Measurements from ENCODE around the gene PSMB2. TPM values are rescaled to one million over a fixed set of nuclear protein-coding genes. Genes with fewer than 3 reads are reported as not detected.

PSMB2 gene
- polyA plus RNA-seq, 2 of the 4 experiments (the other 2 are of a cell fraction) = 84.6 to 88.3 TPM

- FAIRE-seq (no peak), ATAC-seq (no peak), DNase-seq (ENCODE audit: low read depth in 1 of 2, low spot score in 1 of 2) (no peak)
- Histone ChIP-seq H3K4me2 (no peak overlapping the region), H3K27ac (no peak overlapping the region), H3K4me1 (no peaks in the 10 kb centered on the region), H3K9me3 (no peaks in the 10 kb centered on the region), H3K4me3 (no peak overlapping the region)
- WGBS (ENCODE audit: missing lambda C conversion rate) = 28% methylated on average over 2 of the region's 2 CpGs
- POLR2A ChIA-PET = no interaction called here
- CTCF ChIA-PET = interaction anchor here (1.5 kb wide), 1 partner anchor 16 kb away, joined by 5 read pairs; no protein-coding TSS in a partner anchor
- TF ChIP-seq RAD21 (conservative IDR thresholded peaks at IDR 0.05 in 1 of 2, IDR thresholded peaks at IDR 0.05 in 1 of 2) = no peak
- no peak for TF ChIP-seq ZNF302 (CRISPR knock-in tag; IDR thresholded peaks at IDR 0.05)
- no peak for TF ChIP-seq JUNB (IDR thresholded peaks at IDR 0.05)
- TF ChIP-seq, protein P1, sequence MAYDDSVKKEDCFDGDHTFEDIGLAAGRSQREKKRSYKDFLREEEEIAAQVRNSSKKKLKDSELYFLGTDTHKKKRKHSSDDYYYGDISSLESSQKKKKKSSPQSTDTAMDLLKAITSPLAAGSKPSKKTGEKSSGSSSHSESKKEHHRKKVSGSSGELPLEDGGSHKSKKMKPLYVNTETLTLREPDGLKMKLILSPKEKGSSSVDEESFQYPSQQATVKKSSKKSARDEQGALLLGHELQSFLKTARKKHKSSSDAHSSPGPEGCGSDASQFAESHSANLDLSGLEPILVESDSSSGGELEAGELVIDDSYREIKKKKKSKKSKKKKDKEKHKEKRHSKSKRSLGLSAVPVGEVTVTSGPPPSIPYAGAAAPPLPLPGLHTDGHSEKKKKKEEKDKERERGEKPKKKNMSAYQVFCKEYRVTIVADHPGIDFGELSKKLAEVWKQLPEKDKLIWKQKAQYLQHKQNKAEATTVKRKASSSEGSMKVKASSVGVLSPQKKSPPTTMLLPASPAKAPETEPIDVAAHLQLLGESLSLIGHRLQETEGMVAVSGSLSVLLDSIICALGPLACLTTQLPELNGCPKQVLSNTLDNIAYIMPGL (CRISPR knock-in tag; IDR thresholded peaks at IDR 0.05; ENCODE audit: borderline replicate concordance) = no peak
- TF ChIP-seq, protein P2, sequence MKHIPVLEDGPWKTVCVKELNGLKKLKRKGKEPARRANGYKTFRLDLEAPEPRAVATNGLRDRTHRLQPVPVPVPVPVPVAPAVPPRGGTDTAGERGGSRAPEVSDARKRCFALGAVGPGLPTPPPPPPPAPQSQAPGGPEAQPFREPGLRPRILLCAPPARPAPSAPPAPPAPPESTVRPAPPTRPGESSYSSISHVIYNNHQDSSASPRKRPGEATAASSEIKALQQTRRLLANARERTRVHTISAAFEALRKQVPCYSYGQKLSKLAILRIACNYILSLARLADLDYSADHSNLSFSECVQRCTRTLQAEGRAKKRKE (CRISPR knock-in tag; IDR thresholded peaks at IDR 0.05; ENCODE audit: low read depth) = no peak
- TF ChIP-seq, protein P3, sequence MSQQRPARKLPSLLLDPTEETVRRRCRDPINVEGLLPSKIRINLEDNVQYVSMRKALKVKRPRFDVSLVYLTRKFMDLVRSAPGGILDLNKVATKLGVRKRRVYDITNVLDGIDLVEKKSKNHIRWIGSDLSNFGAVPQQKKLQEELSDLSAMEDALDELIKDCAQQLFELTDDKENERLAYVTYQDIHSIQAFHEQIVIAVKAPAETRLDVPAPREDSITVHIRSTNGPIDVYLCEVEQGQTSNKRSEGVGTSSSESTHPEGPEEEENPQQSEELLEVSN (IDR thresholded peaks at IDR 0.05; ENCODE audit: borderline replicate concordance, low read depth) = no peak
- no peak for TF ChIP-seq BHLHE40 (IDR thresholded peaks at IDR 0.05; ENCODE audit: low read depth, low read length)
Observed at GRCh38 chr1:35661474-35661795, 20.1 kb upstream of the PSMB2 start.

DNA sequence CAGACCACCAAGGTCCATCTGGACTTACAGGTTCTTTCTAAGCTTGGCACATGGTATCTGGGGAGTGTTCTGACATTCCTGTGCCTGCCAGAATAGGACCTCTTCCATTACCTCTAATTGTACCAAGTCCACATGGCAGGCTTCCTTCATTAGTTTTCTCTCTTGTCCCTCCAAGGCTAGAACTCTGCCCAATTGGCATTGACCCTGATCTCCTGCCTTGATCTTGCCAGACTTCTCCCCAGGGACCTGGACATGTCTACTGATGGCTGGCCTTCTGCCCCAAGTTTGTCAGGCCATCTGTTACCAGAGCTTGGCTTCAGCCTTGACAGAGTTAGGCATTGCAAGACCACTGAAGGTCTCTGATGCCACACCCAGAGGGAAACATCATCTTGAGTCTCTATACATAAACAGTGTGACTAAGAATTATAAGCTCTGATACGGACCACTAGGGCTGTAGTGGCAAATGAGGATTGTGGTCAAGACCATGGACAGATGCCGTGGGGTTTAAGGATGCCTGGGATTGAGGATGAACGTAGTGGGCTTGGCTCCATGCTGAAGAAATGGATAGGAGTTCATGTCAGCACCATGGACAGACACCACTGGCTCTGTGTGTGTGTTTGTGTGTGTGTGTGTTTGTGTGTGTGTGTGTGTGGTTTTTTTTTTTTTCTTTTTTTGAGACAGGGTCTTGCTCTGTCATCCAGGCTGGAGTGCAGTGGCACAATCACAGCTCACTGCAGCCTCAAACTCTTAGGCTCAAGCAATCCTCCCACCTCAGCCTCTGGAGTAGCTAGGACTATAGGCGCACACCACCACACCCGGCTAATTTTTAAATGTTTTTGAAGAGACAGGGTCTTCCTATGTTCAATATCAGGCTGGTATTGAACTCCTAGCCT is 19.5 kb upstream of the PSMB2 start:
- no peaks in the 10 kb centered on the region for H3K9me3 ChIP-seq
- peak in 1 of 2 experiments; percentile 20 for DNase-seq (ENCODE audit: low read depth in 1 of 2, low spot score in 1 of 2)
- ChIA-PET CTCF (interaction anchor here (1.5 kb wide), 1 partner anchor 15 kb away, joined by 5 read pairs; no protein-coding TSS in a partner anchor), POLR2A (no interaction called here)
- H3K4me1 ChIP-seq = no peaks in the 10 kb centered on the region
- 42% methylated on average over 5 of the region's 5 CpGs for WGBS (ENCODE audit: missing lambda C conversion rate)
- FAIRE-seq = no peak
- H3K27ac ChIP-seq = no peak overlapping the region
- no peak overlapping the region for H3K4me2 ChIP-seq
- no peak for ATAC-seq
- H3K4me3 ChIP-seq = no peak overlapping the region
- TF ChIP-seq EHMT2 (IDR thresholded peaks at IDR 0.05; ENCODE audit: low read depth) (0 out of 2 replicates have a peak, but pooled peaks have one; percentile 26), HOXB13 (CRISPR knock-in tag; IDR thresholded peaks at IDR 0.05; ENCODE audit: low read depth) (no peak)
- TF ChIP-seq, protein P4, sequence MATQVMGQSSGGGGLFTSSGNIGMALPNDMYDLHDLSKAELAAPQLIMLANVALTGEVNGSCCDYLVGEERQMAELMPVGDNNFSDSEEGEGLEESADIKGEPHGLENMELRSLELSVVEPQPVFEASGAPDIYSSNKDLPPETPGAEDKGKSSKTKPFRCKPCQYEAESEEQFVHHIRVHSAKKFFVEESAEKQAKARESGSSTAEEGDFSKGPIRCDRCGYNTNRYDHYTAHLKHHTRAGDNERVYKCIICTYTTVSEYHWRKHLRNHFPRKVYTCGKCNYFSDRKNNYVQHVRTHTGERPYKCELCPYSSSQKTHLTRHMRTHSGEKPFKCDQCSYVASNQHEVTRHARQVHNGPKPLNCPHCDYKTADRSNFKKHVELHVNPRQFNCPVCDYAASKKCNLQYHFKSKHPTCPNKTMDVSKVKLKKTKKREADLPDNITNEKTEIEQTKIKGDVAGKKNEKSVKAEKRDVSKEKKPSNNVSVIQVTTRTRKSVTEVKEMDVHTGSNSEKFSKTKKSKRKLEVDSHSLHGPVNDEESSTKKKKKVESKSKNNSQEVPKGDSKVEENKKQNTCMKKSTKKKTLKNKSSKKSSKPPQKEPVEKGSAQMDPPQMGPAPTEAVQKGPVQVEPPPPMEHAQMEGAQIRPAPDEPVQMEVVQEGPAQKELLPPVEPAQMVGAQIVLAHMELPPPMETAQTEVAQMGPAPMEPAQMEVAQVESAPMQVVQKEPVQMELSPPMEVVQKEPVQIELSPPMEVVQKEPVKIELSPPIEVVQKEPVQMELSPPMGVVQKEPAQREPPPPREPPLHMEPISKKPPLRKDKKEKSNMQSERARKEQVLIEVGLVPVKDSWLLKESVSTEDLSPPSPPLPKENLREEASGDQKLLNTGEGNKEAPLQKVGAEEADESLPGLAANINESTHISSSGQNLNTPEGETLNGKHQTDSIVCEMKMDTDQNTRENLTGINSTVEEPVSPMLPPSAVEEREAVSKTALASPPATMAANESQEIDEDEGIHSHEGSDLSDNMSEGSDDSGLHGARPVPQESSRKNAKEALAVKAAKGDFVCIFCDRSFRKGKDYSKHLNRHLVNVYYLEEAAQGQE (IDR thresholded peaks at IDR 0.05) = peak; percentile 85
- TF ChIP-seq, protein P2 (CRISPR knock-in tag; IDR thresholded peaks at IDR 0.05; ENCODE audit: low read depth) = no peak

DNA sequence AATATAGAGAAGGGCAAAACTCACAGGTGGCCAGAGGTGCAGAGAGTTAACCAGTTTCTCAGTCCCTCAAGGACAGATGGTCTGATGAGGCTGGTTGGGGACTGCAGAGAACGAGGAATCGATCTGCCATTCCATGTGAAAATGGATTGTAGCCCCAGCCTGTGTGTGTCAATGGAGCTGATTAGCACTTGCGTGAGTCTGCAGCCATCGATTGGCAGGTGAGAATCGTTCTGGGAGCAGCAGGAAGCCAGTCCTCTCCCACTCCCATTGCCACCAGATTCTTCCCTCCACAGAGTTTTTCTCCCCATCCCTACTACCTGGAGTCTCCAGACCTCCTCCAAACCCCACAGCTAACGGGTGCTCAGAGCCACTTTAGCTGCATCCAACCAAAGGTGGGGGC is 18.3 kb upstream of the PSMB2 start:
- WGBS (ENCODE audit: missing lambda C conversion rate) = 19% methylated on average over 6 of the region's 6 CpGs
- no peak for FAIRE-seq
- ATAC-seq = no peak
- POLR2A ChIA-PET = no interaction called here
- TF ChIP-seq TP53 (CRISPR knock-in tag; IDR thresholded peaks at IDR 0.05) (no peak), HOXA7 (CRISPR knock-in tag; IDR thresholded peaks at IDR 0.05) (no peak), BHLHE40 (IDR thresholded peaks at IDR 0.05; ENCODE audit: low read depth, low read length) (no peak), RNF2 (IDR thresholded peaks at IDR 0.05; ENCODE audit: borderline replicate concordance, low read depth) (no peak), KDM1A (IDR thresholded peaks at IDR 0.05; ENCODE audit: low read depth) (no peak), RARB (CRISPR knock-in tag; IDR thresholded peaks at IDR 0.05) (no peak), NPAS2 (CRISPR knock-in tag; IDR thresholded peaks at IDR 0.05; ENCODE audit: borderline replicate concordance) (no peak), JUN (IDR thresholded peaks at IDR 0.05) (no peak), JUNB (IDR thresholded peaks at IDR 0.05) (no peak), EHMT2 (IDR thresholded peaks at IDR 0.05; ENCODE audit: low read depth) (no peak), TFCP2L1 (CRISPR knock-in tag; IDR thresholded peaks at IDR 0.05) (no peak), CBX2 (IDR thresholded peaks at IDR 0.05; ENCODE audit: borderline replicate concordance, low read depth) (no peak), BCL3 (IDR thresholded peaks at IDR 0.05) (no peak)
- TF ChIP-seq, protein P3 (IDR thresholded peaks at IDR 0.05; ENCODE audit: borderline replicate concordance, low read depth) = no peak
- Histone ChIP-seq H3K4me1 (no peaks in the 10 kb centered on the region), H3K4me2 (no peak overlapping the region), H3K9me3 (no peaks in the 10 kb centered on the region), H3K4me3 (no peak overlapping the region), H3K27ac (no peak overlapping the region)
- CTCF ChIA-PET = no interaction called here
- no peak for DNase-seq (ENCODE audit: low read depth in 1 of 2, low spot score in 1 of 2)
